Fibroblast of skin of abdomen (primary cell): ENCODE measurements around the gene CCDC192.
A peak's percentile ranks its signal among the peaks of the same experiment; 100 is the strongest.

Experiments
- DNase-seq: peaks from one replicate; pipeline ENCODE4 v3.0.0-alpha.2; 2013

Gene CCDC192

DNA sequence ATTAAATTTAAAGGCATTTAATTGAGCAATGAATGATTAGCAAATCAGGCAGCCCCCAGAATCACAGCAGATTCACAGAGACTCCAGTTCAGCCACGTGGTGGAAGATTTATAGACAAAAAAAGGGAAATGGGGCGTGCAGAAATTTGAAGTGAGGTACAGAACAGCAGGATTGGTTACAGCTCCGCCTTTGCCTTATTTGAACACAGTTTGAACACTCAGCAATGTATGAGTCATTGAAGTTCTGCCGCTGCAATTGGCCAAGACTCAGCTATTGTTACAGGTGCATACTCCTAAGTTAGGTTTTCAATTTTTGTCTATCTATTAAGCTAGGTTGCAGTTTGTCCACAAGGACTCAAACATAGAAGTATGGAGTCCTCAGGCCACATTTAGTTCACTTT lies 222.7 kb downstream of the CCDC192 start:
- no peak for DNase-seq

GRCh38 chr5:127926974-127927373 lies 223.8 kb downstream of the CCDC192 start:
- no peak for DNase-seq

DNA sequence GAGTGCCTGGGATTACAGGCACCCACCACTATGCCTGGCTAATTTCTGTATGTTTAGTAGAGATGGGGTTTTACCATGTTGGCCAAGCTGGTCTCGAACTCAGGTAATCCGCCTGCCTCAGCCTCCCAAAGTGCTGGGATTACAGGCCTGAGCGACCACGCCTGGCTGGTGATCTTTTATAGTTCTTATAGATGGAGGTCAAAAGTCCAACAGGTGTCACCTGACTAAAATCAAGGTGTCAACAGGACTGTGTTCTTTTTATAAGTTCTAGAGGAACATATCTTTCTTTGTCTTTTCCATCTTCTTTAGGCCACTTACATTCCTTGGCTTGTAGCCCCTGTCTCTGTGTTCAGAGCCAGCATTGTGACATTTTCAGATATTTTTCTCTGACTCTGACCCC lies 224.9 kb downstream of the CCDC192 start:
- no peak for DNase-seq

DNA sequence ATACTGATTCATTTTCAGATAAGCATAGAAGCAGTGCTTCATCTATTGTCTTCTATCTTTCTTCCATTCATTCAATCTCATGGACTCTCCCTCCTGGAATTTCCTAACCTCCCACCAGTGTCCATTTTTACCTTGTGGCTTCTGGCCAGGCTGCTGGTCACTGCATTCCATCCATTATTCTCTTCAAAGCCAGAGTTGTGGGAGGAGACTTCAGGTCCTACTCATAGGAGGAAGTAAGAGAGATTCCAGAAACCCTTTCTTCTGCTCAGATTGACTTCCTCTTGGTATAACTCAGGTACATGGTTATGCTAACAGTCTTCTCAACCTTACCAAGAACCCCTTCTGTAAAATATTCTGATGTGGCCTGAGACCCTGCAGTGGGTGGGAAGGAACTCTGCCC lies 227.1 kb downstream of the CCDC192 start:
- peak; percentile 32 for DNase-seq

GRCh38 chr5:127931396-127931795 lies 228.2 kb downstream of the CCDC192 start:
- no peak for DNase-seq

DNA sequence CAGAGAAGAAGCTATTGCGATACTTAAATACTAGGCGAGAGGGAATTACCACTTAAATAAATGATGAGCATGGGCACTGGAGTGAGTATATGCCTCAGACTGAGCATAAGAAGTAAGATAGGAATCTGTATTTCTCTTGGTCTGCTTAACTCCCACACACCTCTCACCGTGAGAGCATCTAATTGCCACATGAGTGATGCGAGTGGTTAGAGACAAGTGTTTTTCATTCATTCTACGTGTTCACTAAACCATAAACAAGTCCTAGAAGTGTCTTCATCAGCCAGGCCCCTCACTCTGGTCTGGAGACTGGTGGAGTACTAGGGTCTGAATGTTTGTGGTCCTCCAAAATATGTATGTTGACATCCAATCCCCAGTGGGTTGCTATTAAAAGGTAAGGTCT lies 230.2 kb downstream of the CCDC192 start:
- no peak for DNase-seq

GRCh38 chr5:127934791-127935256 lies 231.6 kb downstream of the CCDC192 start:
- DNase-seq, result peak; percentile 46

GRCh38 chr5:127935398-127935797 lies 232.2 kb downstream of the CCDC192 start:
- DNase-seq, result no peak

GRCh38 chr5:127936439-127936972 lies 233.3 kb downstream of the CCDC192 start:
- no peak for DNase-seq

DNA sequence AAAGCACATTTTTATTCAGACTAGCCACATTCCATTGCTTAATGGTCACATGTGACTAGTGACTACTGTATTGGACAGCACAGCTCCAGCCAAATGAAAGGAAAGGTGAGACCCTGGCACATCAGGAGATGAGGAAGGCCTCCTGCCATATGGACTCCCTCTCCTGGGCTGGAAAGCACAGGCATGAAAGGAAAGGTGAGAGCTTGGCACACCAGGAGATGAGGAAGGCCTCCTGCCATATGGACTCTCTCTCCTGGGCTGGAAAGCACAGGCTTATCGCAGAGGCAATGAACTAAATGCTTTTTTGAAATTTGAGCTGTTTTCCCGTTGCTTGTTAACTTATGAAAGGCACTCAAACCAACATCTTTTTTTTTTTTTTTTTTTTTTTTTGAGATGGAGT lies 235.6 kb downstream of the CCDC192 start:
- no peak for DNase-seq

DNA sequence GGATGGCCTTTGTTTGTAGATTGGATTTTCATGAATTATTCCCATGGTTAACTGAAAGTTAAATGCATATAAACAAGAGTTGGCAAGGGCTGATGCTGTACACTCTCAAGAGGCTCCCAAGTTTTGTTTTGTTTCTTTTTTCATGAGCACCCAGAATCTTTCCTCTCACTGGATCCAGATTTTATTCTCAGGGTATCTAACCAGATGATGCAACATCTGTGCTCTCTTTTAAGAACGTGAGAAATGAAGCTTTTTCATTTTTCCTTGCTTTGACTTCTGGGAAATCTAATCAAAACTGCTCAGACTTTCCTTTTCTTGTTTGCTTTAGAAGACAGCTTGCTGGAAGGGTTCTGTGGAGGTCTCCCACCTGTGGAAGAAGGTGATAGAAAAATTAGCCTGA lies 237.7 kb downstream of the CCDC192 start:
- DNase-seq, result no peak

GRCh38 chr5:127941646-127942045 lies 238.5 kb downstream of the CCDC192 start:
- peak; percentile 26 for DNase-seq

- no peak for DNase-seq
Observed at GRCh38 chr5:127942246-127943060, 239.3 kb downstream of the CCDC192 start.

- no peak for DNase-seq
Observed at GRCh38 chr5:127943061-127943371, 239.8 kb downstream of the CCDC192 start.

- DNase-seq, result no peak
Observed at GRCh38 chr5:127944125-127944524, 240.9 kb downstream of the CCDC192 start.

DNA sequence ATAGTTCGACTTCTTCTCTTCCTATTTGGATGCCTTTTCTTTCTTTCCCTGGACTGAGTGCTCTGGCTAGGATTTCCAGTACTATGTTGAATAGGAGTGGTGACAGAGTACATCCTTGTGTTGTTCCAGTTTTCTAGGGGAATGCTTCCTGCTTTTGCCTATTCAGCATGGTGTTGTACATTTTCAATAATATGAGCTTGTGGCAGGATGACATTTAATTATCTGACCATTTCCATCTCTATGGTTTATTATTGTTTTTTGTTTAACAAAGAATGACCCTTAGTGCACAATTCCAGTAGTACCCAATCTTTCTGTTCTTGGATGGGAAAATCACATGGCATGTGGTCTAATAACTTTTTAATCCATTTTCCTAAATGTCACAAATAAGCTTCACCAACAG lies 244.8 kb downstream of the CCDC192 start:
- no peak for DNase-seq

DNA sequence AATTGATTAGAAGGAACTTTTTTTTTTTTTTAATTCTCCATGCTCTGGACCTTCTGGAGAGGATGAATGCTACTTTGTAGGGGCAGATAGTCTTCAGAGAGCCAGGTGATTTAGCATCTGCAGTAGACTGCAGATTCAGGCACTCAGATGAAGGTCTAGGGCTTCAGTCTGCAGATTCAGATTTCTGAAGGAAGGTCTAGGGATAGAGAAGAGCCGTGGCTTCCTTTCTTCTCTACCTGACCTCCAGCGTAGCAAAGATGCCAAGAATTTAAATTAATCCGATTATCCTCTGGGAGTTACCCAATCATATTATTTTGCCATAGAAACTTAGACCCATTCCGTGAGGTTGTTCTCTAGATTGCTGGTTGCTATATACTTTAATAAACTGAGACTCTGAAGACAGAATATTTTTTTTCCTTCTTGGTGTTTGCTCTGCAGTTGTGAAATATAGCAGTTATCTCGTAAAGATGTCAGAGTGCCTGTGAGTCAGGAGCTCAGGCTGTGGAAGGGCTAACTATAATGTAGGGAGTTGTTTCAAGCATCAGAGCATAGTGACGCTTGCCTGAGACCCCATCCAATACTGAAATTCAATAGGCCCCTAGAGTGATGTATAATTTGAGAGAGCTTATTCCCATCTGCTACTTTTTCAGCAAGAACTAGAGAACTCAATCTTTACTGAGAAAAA lies 247.7 kb downstream of the CCDC192 start:
- DNase-seq, result no peak

DNA sequence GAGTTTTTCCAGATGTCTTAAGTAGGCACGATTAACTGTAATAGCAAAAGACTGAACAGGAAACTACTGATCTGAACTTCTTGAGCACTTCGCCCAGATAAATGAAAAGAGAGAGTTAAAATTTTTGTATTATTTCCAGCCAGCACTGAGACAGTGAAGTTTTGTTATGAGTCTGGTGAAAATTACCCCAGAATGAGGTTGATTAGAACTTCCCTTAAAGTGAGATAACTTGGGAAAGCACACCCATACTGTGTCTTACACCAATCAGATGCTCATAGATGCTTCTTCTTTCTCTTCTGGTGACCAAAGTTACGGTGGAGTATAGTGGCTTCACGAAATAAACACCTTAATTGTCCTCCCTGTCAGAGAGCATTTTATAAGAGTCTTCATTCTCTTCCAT lies 248.6 kb downstream of the CCDC192 start:
- DNase-seq, result no peak

- peak; percentile 38 for DNase-seq
Observed at GRCh38 chr5:127957183-127957582, 254.0 kb downstream of the CCDC192 start.

DNA sequence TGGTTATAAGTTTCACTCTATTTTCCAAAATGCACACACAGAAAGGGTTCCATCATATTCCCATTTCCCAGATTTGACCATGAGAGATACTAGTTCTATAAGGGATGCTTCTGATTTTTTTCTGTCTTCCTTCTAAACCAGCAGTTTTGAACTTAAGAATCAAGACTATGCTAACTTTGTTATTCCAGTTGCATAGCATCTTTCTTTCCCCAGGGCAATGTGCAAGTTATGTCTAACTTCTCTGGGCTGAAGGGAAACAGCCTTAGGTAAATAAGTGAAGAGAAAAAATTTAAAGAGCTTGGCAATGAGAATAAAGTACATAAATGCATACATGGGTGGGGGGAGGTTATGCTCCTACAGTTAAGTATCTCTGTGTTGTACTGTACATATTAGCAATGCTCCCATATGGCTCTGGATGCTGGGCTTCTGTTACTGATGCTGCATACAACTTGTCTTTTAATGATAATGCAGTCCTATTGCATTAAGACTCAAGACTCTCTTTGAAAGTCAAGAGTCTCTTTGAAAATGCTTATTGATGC lies 254.6 kb downstream of the CCDC192 start:
- no peak for DNase-seq

DNA sequence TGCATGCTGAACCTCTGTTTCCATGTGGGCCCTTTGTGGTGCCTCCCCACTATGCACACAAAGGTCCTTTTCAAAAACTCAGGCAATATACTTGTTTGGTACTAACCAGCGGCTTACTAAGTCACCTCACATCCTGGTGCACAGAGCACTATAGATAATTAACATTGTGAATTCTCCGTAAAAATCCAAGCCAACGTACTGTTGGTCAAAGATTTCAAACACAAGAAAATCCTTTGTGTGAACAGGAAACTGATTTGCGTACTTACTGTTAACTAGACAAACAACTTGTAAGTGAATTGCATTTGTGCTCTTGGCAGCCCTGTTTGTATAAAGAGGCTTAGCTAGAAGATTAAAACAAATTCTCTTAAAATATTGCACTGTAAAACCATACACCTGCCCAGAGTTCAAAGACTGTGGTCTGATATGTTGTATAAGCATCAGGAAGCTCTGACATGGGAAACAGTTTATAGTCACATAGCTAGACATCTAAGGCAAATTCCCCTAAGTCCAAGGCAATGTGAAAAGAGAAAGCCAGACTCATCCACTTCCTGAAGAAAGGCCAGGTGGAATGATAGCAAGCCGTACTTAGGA lies 255.3 kb downstream of the CCDC192 start:
- no peak for DNase-seq

DNA sequence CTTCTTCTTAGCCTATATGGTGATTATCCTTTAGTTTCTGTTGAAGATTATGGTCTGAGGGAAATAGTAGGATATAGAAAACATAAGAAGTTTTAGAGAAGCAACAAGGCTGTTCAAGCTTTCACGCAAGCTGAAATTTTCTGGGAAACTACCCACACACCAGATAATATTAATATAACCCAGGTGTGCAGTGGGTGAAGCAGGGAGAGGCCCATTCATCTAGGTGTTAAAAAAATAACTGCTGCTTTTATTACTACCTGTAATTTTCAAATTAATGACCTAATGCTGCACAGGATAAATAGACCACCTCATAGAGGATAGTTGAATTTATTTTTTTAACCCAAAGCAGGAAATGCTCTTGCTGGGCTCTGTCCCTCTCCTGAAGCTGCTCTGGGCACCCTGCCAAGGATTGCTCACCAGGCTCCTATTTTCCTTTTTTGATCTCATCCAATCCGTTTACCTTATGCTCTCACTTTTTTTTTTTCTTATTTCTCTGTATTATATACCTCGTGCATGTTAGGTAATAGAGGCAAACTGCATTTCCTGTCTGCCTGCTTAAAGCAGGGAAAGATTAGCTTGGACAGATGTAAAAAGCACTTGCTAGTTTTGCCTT lies 256.1 kb downstream of the CCDC192 start:
- peak; percentile 81 for DNase-seq

GRCh38 chr5:127960270-127960691 lies 257.1 kb downstream of the CCDC192 start:
- DNase-seq, result no peak
